ENCODE results near the gene PAX3. TPM values are rescaled to one million over a fixed set of nuclear protein-coding genes. Genes with fewer than 3 reads are reported as not detected.

The PAX3 gene
- total and polyA plus RNA-seq, 2 experiments from 2014 or later = not detected

DNA sequence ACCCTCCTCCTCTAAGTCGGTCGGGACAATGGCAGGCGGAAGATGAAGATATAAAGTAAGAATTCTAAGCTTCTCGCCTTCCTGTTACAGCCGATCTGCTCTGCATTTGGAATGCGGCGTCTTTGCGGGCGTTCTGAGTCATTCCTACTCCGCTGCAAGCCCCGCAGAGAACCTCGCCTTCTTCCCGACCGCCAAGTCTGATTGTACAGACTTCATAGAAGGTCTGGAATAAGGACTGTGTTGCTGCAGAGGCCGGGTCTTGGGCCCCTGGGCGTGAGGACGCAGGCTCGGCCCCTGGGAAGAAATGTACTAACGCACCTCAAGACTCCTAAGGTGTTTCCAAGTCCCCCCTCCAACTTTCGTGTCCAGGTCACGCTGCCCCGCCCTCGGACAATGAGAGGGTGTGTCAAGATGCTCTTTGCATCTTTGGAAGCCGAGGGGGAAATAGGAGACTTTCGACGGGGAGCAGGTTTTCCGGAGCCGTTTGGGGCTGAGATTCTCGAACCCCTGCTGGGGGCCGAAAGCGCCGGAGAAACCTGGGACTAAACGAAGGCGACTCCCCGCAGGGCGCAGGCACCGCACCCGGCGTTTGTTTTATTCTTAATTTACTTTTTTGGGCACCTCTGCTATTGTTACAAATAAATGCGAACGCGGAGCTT is 12.7 kb upstream of the PAX3 start:
- H2AFZ ChIP-seq = no peak overlapping the region
- no peaks in the 10 kb centered on the region for H3K9me3 ChIP-seq (ENCODE audit: low read depth)
- H3K4me1 ChIP-seq (ENCODE audit: insufficient read depth) = no peaks in the 10 kb centered on the region
- no peaks in the 10 kb centered on the region for H3K36me3 ChIP-seq (ENCODE audit: low read depth)
- no peak overlapping the region for H3K4me2 ChIP-seq (ENCODE audit: unreplicated experiment)
- H3K27me3 ChIP-seq (replicated peaks; ENCODE audit: insufficient read depth) = peaks cover 99% of the 10 kb centered on the region
- no peaks in the 10 kb centered on the region for H4K20me1 ChIP-seq (ENCODE audit: insufficient read depth)
- TF ChIP-seq EZH2phosphoT487 (IDR thresholded peaks at IDR 0.05; ENCODE audit: insufficient read depth, low read depth) (peak; percentile 23; the same call in 1 of the 2 replicates), EZH2 (IDR thresholded peaks at IDR 0.05; ENCODE audit: insufficient read depth, poor library complexity, severe bottlenecking) (peak; percentile 79)
- H3F3A ChIP-seq (ENCODE audit: insufficient read depth) = no peaks in the 10 kb centered on the region
- WGBS, 2 experiments (ENCODE audit: low coverage in 1 of 2, low lambda C conversion rate in 2 of 2, missing lambda C conversion rate in 2 of 2) = 11 to 13% methylated on average over 42 of the region's 42 CpGs
- no peak for DNase-seq
- H3K9ac ChIP-seq = no peak overlapping the region
- no peak overlapping the region for H3K4me3 ChIP-seq
- in situ Hi-C loops (cut with MboI) = no loop called here
- no peak overlapping the region for H3K27ac ChIP-seq
- no peaks in the 10 kb centered on the region for H3K9me2 ChIP-seq (ENCODE audit: insufficient read depth)
- no peaks in the 10 kb centered on the region for H3K79me2 ChIP-seq (ENCODE audit: insufficient read depth)

DNA sequence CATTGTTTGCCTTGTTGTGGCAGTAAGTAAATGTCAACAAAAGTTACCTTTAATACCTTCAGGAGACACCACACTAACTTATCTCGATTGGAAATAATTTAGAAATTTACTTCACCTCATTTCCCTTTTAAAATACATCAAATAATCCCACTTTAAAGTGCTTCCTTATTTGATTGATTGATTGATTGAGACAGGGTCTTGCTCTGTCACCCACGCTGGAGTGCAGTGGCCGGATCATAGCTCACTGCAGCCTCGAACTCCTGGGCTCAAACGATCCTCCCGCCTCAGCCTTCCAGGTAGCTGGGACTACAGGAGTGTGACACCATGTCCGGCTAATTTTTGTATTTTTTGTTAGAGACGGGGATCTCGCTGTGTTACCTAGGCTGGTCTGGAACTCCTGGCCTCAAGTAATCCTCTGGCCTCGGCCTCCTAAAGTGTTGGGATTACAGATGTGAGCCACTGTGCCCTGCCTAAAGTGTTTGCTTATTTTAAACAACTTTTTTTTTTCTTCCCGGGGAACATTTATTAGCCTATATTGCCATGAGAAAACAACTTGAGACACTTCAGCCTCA is 12.0 kb upstream of the PAX3 start:
- no peaks in the 10 kb centered on the region for H3K4me1 ChIP-seq (ENCODE audit: insufficient read depth)
- H4K20me1 ChIP-seq (ENCODE audit: insufficient read depth) = no peaks in the 10 kb centered on the region
- no peak overlapping the region for H2AFZ ChIP-seq
- DNase-seq = no peak
- H3K9ac ChIP-seq = no peak overlapping the region
- no peaks in the 10 kb centered on the region for H3F3A ChIP-seq (ENCODE audit: insufficient read depth)
- in situ Hi-C loops (cut with MboI) = no loop called here
- H3K9me3 ChIP-seq (ENCODE audit: low read depth) = no peaks in the 10 kb centered on the region
- H3K4me3 ChIP-seq = no peak overlapping the region
- no peak overlapping the region for H3K4me2 ChIP-seq (ENCODE audit: unreplicated experiment)
- H3K9me2 ChIP-seq (ENCODE audit: insufficient read depth) = no peaks in the 10 kb centered on the region
- no peak overlapping the region for H3K27ac ChIP-seq
- 6 to 8% methylated on average over 11 of the region's 11 CpGs for WGBS, 2 experiments (ENCODE audit: low coverage in 1 of 2, low lambda C conversion rate in 2 of 2, missing lambda C conversion rate in 2 of 2)
- TF ChIP-seq EZH2 (IDR thresholded peaks at IDR 0.05; ENCODE audit: insufficient read depth, poor library complexity, severe bottlenecking) (peak; percentile 23), EZH2phosphoT487 (IDR thresholded peaks at IDR 0.05; ENCODE audit: insufficient read depth, low read depth) (no peak; the same call in 1 of the 2 replicates)
- no peaks in the 10 kb centered on the region for H3K36me3 ChIP-seq (ENCODE audit: low read depth)
- no peaks in the 10 kb centered on the region for H3K79me2 ChIP-seq (ENCODE audit: insufficient read depth)
- H3K27me3 ChIP-seq (replicated peaks; ENCODE audit: insufficient read depth) = peaks cover 99% of the 10 kb centered on the region

DNA sequence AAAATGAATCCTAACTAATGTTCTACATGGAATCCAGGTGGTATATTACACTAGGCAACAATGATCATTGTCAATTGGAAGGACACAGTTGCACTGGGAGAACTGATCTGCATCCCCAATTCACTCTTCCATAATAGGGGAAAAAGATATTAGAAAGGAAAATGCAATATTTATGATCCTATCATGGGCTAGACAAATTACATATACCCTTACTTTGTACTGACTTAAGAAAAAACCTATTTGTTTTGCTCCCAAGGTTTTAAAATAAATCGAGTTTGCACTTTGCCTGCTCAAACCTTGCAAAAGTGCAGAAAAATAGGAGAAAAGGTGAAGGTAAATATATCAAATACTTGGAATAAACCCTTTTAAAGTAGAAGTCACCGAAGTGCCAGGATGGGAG is 11.0 kb upstream of the PAX3 start:
- H3K36me3 ChIP-seq (ENCODE audit: low read depth) = no peaks in the 10 kb centered on the region
- H3K4me1 ChIP-seq (ENCODE audit: insufficient read depth) = no peaks in the 10 kb centered on the region
- no peaks in the 10 kb centered on the region for H3K79me2 ChIP-seq (ENCODE audit: insufficient read depth)
- H3K9me3 ChIP-seq (ENCODE audit: low read depth) = no peaks in the 10 kb centered on the region
- no peaks in the 10 kb centered on the region for H3K9me2 ChIP-seq (ENCODE audit: insufficient read depth)
- H2AFZ ChIP-seq = no peak overlapping the region
- no peak overlapping the region for H3K9ac ChIP-seq
- in situ Hi-C loops (cut with MboI) = no loop called here
- H3K4me3 ChIP-seq = no peak overlapping the region
- H3F3A ChIP-seq (ENCODE audit: insufficient read depth) = no peaks in the 10 kb centered on the region
- no peaks in the 10 kb centered on the region for H4K20me1 ChIP-seq (ENCODE audit: insufficient read depth)
- H3K27me3 ChIP-seq (replicated peaks; ENCODE audit: insufficient read depth) = peaks cover 100% of the 10 kb centered on the region
- 8 to 11% methylated on average over 2 of the region's 2 CpGs for WGBS, 2 experiments (ENCODE audit: low coverage in 1 of 2, low lambda C conversion rate in 2 of 2, missing lambda C conversion rate in 2 of 2)
- no peak for TF ChIP-seq EZH2 (IDR thresholded peaks at IDR 0.05; ENCODE audit: insufficient read depth, poor library complexity, severe bottlenecking)
- no peak for TF ChIP-seq EZH2phosphoT487 (IDR thresholded peaks at IDR 0.05; ENCODE audit: insufficient read depth, low read depth)
- DNase-seq = no peak
- no peak overlapping the region for H3K4me2 ChIP-seq (ENCODE audit: unreplicated experiment)
- no peak overlapping the region for H3K27ac ChIP-seq

DNA sequence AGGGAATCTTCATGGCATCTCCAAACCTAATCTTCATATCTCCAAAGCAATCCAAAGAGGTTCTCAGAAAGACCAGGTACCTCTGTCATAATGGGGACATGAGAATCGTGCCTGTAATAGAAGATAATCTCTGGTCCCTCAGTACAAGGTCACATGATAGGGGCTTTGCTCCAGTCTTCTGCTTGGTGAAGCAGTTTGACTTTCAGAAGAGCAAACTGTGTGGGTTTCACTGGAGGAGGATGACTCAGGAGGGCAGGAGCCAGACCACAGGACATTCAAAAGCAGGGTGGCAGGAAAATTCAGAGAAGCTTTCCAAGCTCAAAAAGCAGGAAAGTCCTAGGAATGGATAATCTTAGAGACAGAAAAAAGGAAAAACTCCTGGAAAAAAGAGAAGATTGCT is 10.6 kb upstream of the PAX3 start:
- Histone ChIP-seq H3K4me2 (ENCODE audit: unreplicated experiment) (no peak overlapping the region), H3K4me3 (no peak overlapping the region), H3K79me2 (ENCODE audit: insufficient read depth) (no peaks in the 10 kb centered on the region), H3K9me2 (ENCODE audit: insufficient read depth) (no peaks in the 10 kb centered on the region), H3F3A (ENCODE audit: insufficient read depth) (no peaks in the 10 kb centered on the region), H3K9ac (no peak overlapping the region), H3K27ac (no peak overlapping the region), H4K20me1 (ENCODE audit: insufficient read depth) (no peaks in the 10 kb centered on the region), H3K4me1 (ENCODE audit: insufficient read depth) (no peaks in the 10 kb centered on the region), H3K9me3 (ENCODE audit: low read depth) (no peaks in the 10 kb centered on the region), H3K36me3 (ENCODE audit: low read depth) (no peaks in the 10 kb centered on the region), H2AFZ (no peak overlapping the region), H3K27me3 (replicated peaks; ENCODE audit: insufficient read depth) (peaks cover 100% of the 10 kb centered on the region)
- DNase-seq = no peak
- TF ChIP-seq EZH2 (IDR thresholded peaks at IDR 0.05; ENCODE audit: insufficient read depth, poor library complexity, severe bottlenecking) (no peak), EZH2phosphoT487 (IDR thresholded peaks at IDR 0.05; ENCODE audit: insufficient read depth, low read depth) (no peak)
- 19 to 20% methylated on average over 1 of the region's 1 CpG for WGBS, 2 experiments (ENCODE audit: low coverage in 1 of 2, low lambda C conversion rate in 2 of 2, missing lambda C conversion rate in 2 of 2)
- in situ Hi-C loops (cut with MboI) = no loop called here
